PC-9 (cell line): ENCODE results near the gene TEX44. TPM values are rescaled to one million over a fixed set of nuclear protein-coding genes. Genes with fewer than 3 reads are reported as not detected.
"Not testable (repeated sequence)": the region's sequence is repeated elsewhere in the genome, so short reads cannot be mapped to it uniquely, and the experiment has no call there.

ENCODE experiments used
- BruUV-seq: library from RNA; stranded (reverse); fragments of 400-500 nt; replicated peaks from 2 replicates; lab custom pipeline; 2021; lab: Mats Ljungman, UMichigan
- CTCF ChIA-PET: fragments of 300-600 bp; sonication (Branson Sonifier 250); formaldehyde crosslinking; loops from one replicate; lab custom pipeline; 2022; ENCODE audit warnings: antibody characterized with exemption; lab: Charles Lee
- POLR2A ChIA-PET: fragments of 300-600 bp; sonication (Branson Sonifier 250); formaldehyde crosslinking; loops from one replicate; lab custom pipeline; 2022; ENCODE audit warnings: antibody characterized with exemption; ENCODE audit not compliant: unreplicated experiment; lab: Charles Lee
- DNase-seq, 2 experiments: peaks; one replicate each; pipeline versions ENCODE4 v3.0.0 to v3.0.0-alpha.2; 2015 to 2022; ENCODE audit warnings: mixed read lengths in 1 of 2
- H2AFZ ChIP-seq: fragments of 200-600 bp; sonication (generic); 2 replicates; pipeline ENCODE4 v1.8.1; 2017; ENCODE audit warnings: antibody characterized with exemption
- H3F3A ChIP-seq: fragments of 200-600 bp; sonication (generic); 2 replicates; pipeline ENCODE4 v1.8.1; 2017; ENCODE audit warnings: antibody characterized with exemption, mild to moderate bottlenecking, low read depth; ENCODE audit not compliant: insufficient read depth
- H3K27ac ChIP-seq: fragments of 200-600 bp; sonication (generic); 2 replicates; pipeline ENCODE4 v1.6.1; 2016; ENCODE audit warnings: mixed run types
- H3K27me3 ChIP-seq: fragments of 200-600 bp; sonication (generic); 2 replicates; pipeline ENCODE4 v1.6.1; 2016; ENCODE audit warnings: low read depth, mixed run types; ENCODE audit not compliant: insufficient read depth
- H3K36me3 ChIP-seq: fragments of 200-600 bp; sonication (generic); 2 replicates; pipeline ENCODE4 v1.6.1; 2016; ENCODE audit warnings: low read depth, mixed run types
- H3K4me1 ChIP-seq: fragments of 200-600 bp; sonication (generic); replicated peaks from 2 replicates; pipeline ENCODE4 v1.6.1; 2016; ENCODE audit warnings: mixed run types; ENCODE audit not compliant: insufficient read depth
- H3K4me2 ChIP-seq: fragments of 200-600 bp; sonication (generic); 2 replicates; pipeline ENCODE4 v1.6.1; 2017; ENCODE audit warnings: mixed run types
- H3K4me3 ChIP-seq: fragments of 200-600 bp; sonication (generic); 2 replicates; pipeline ENCODE4 v1.6.1; 2016; ENCODE audit warnings: mixed run types
- H3K79me2 ChIP-seq: fragments of 200-600 bp; sonication (generic); 2 replicates; pipeline ENCODE4 v1.6.1; 2017; ENCODE audit warnings: low read depth, mixed run types
- H3K9me2 ChIP-seq: fragments of 200-600 bp; sonication (generic); 2 replicates; pipeline ENCODE4 v1.8.1; 2017; ENCODE audit warnings: mild to moderate bottlenecking; ENCODE audit not compliant: insufficient read depth
- H3K9me3 ChIP-seq: fragments of 200-600 bp; sonication (generic); 2 replicates; pipeline ENCODE4 v1.8.1; 2016; ENCODE audit warnings: low read depth; ENCODE audit not compliant: insufficient read depth
- H4K20me1 ChIP-seq: fragments of 200-600 bp; sonication (generic); 2 replicates; pipeline ENCODE4 v1.8.1; 2017; ENCODE audit not compliant: insufficient read depth
- EZH2 ChIP-seq: fragments of 200-600 bp; sonication (generic); IDR thresholded peaks from 2 replicates; pipeline ENCODE4 v1.8.0; 2017; ENCODE audit warnings: antibody characterized with exemption, low read depth
- intact Hi-C: fragments of 100-400 bp; cut with micrococcal nuclease; formaldehyde crosslinking; loops from one replicate; pipeline ENCODE4 v1.10.0; 2022; ENCODE audit not compliant: unreplicated experiment
- total RNA-seq: library from RNA; stranded (reverse); gene quantifications from 2 replicates; pipeline ENCODE4 v1.2.3, GENCODE V29; 2021
- TF ChIP-seq, protein P1 (sequence below): fragments of 200-600 bp; sonication (generic); conservative IDR thresholded peaks from 2 replicates; pipeline ENCODE4 v1.6.1; 2017; ENCODE audit warnings: mixed run types, antibody characterized with exemption, mild to moderate bottlenecking, moderate library complexity

TEX44 gene
- total RNA-seq, 1 experiment from 2014 or later, result not detected

DNA sequence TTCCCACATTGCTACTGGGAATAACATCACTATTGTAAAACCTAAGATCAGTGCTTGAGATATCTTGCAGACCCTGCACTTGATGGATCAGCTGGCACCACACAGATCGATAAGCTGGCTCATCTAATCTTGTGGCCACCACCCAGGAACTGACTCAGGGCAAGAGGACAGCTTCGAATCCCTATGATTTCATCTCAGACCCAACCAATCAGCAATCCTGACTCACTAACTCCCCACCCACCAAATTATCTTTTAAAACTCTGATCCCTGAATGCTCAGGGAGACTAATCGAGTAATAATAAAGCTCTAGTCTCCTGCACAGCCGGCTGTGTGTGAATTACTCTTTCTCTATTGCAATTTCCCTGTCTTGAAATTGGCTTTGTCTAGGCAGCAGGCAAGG is 11.3 kb upstream of the TEX44 start:
- POLR2A ChIA-PET, result no interaction called here
- Histone ChIP-seq H3F3A (no peaks in the 10 kb centered on the region), H3K79me2 (no peaks in the 10 kb centered on the region), H3K9me3 (no peaks in the 10 kb centered on the region), H3K4me3 (no peak overlapping the region), H3K27me3 (peaks cover 15% of the 10 kb centered on the region), H3K27ac (no peak overlapping the region), H4K20me1 (no peaks in the 10 kb centered on the region), H3K9me2 (no peaks in the 10 kb centered on the region), H3K4me2 (no peak overlapping the region), H2AFZ (peak overlapping the region; percentile 39; the same call in 1 of the 2 replicates), H3K4me1 (no peaks in the 10 kb centered on the region), H3K36me3 (no peaks in the 10 kb centered on the region)
- intact Hi-C loops, result no loop called here
- DNase-seq, result no peak
- BruUV-seq, result no TSS peak
- no peak for TF ChIP-seq EZH2
- TF ChIP-seq, protein P1, sequence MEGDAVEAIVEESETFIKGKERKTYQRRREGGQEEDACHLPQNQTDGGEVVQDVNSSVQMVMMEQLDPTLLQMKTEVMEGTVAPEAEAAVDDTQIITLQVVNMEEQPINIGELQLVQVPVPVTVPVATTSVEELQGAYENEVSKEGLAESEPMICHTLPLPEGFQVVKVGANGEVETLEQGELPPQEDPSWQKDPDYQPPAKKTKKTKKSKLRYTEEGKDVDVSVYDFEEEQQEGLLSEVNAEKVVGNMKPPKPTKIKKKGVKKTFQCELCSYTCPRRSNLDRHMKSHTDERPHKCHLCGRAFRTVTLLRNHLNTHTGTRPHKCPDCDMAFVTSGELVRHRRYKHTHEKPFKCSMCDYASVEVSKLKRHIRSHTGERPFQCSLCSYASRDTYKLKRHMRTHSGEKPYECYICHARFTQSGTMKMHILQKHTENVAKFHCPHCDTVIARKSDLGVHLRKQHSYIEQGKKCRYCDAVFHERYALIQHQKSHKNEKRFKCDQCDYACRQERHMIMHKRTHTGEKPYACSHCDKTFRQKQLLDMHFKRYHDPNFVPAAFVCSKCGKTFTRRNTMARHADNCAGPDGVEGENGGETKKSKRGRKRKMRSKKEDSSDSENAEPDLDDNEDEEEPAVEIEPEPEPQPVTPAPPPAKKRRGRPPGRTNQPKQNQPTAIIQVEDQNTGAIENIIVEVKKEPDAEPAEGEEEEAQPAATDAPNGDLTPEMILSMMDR, result no peak
- CTCF ChIA-PET, result interaction anchor here (1.3 kb wide), 1 partner anchor 18 kb away, joined by 4 read pairs; no protein-coding TSS in a partner anchor

DNA sequence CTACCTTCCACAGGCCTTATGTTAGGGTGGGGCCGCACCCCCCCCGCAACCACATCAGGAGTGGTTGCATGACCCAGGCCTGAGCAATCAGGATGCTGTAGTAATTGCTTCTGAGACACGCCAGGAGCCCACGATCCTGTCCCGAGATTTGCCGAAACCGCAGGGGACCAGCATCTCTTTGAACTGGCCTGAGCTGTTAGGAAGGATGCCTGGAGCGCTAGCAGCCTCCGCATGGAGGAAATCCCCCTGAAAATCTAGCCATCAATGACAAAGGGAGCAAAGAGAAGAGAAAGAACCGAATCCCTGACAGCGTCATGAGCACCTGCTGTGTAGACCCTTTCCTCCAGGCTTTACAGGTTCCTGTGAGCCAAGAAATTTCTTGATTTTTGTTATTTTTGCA is 8.7 kb upstream of the TEX44 start:
- TF ChIP-seq, protein P1, result no peak
- TF ChIP-seq EZH2, result no peak

DNA sequence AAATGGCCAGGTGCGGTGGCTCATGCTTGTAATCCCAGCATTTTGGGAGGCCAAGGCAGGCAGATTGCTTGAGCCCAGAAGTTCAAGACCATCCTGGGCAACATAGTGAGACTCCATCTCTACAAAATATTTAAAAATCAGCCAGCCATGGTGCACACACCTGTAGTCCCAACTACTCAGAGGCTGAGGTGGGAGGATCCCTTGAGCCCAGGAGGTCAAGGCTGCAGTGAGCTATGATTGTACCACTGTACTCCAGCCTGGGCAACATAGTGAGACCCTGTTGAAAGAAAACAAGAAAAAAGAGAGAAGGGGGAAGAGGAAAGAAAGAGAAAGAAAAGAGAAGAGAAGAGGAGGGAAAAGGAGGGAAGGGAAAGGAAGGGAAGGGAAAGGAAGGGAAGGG is 4.9 kb upstream of the TEX44 start:
- H3K9me3 ChIP-seq, H2AFZ ChIP-seq, H3K79me2 ChIP-seq, intact Hi-C loops, H3K4me1 ChIP-seq, H4K20me1 ChIP-seq, H3K27me3 ChIP-seq, H3K9me2 ChIP-seq, H3F3A ChIP-seq, BruUV-seq, H3K4me3 ChIP-seq, DNase-seq, H3K36me3 ChIP-seq, H3K27ac ChIP-seq, H3K4me2 ChIP-seq: not testable (repeated sequence)
- CTCF ChIA-PET, result interaction anchor here (0.6 kb wide), 1 partner anchor 53 kb away, joined by 6 read pairs; no protein-coding TSS in a partner anchor
- POLR2A ChIA-PET, result interaction anchor here (0.7 kb wide), 1 partner anchor 13 kb away, joined by 5 read pairs; no protein-coding TSS in a partner anchor

More for the DNA sequence above, 8.7 kb upstream of the TEX44 start:
- Histone ChIP-seq H4K20me1 (no peaks in the 10 kb centered on the region; the same call in 1 of the 2 replicates), H3K4me3 (no peak overlapping the region), H3K27me3 (peaks cover 15% of the 10 kb centered on the region), H3F3A (no peaks in the 10 kb centered on the region), H3K36me3 (no peaks in the 10 kb centered on the region), H3K79me2 (no peaks in the 10 kb centered on the region), H3K27ac (no peak overlapping the region), H3K4me1 (no peaks in the 10 kb centered on the region), H3K4me2 (no peak overlapping the region), H3K9me3 (no peaks in the 10 kb centered on the region), H2AFZ (no peak overlapping the region), H3K9me2 (no peaks in the 10 kb centered on the region)
- POLR2A ChIA-PET, result interaction anchor here (0.8 kb wide), 1 partner anchor 1008 kb away, joined by 7 read pairs; no protein-coding TSS in a partner anchor
- no peak for DNase-seq
- BruUV-seq, result no TSS peak
- CTCF ChIA-PET, result no interaction called here
- intact Hi-C loops, result no loop called here

DNA sequence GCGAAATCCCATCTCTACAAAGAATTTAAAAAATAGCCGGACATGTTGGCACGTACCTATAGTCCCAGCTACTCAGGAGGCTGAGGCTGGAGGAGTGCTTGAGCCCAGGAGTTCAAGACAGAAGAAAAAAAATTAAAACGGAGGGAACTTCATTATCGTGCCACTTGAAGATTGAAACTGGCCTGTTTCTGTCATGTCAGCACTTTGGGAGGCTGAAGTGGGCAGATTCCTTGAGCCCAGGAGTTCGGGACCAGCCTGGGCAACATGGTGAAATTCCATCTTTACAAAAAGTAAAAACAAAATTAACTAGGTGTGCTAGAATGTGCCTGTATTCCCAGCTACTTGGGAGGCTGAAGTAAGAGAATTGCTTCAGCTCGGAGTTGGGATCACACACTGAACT is 3.0 kb upstream of the TEX44 start:
- no peak for TF ChIP-seq EZH2
- TF ChIP-seq, protein P1, result no peak
- H3K36me3 ChIP-seq, result no peaks in the 10 kb centered on the region
- DNase-seq, result no peak
- H4K20me1 ChIP-seq, result no peaks in the 10 kb centered on the region; the same call in 1 of the 2 replicates
- intact Hi-C loops, result no loop called here
- no peaks in the 10 kb centered on the region for H3K27me3 ChIP-seq
- H3K4me1 ChIP-seq, result no peaks in the 10 kb centered on the region; the same call in 1 of the 2 replicates
- no peak overlapping the region for H3K4me3 ChIP-seq
- no TSS peak for BruUV-seq
- no peak overlapping the region for H3K4me2 ChIP-seq
- H3K27ac ChIP-seq, result no peak overlapping the region
- H3K9me3 ChIP-seq, result no peaks in the 10 kb centered on the region
- ChIA-PET CTCF (no interaction called here), POLR2A (no interaction called here)
- H3K9me2 ChIP-seq, result no peaks in the 10 kb centered on the region
- H2AFZ ChIP-seq, result no peak overlapping the region
- no peaks in the 10 kb centered on the region for H3F3A ChIP-seq
- H3K79me2 ChIP-seq, result no peaks in the 10 kb centered on the region
